ENCODE data around the gene ODF2L.

The ODF2L gene, protein sequence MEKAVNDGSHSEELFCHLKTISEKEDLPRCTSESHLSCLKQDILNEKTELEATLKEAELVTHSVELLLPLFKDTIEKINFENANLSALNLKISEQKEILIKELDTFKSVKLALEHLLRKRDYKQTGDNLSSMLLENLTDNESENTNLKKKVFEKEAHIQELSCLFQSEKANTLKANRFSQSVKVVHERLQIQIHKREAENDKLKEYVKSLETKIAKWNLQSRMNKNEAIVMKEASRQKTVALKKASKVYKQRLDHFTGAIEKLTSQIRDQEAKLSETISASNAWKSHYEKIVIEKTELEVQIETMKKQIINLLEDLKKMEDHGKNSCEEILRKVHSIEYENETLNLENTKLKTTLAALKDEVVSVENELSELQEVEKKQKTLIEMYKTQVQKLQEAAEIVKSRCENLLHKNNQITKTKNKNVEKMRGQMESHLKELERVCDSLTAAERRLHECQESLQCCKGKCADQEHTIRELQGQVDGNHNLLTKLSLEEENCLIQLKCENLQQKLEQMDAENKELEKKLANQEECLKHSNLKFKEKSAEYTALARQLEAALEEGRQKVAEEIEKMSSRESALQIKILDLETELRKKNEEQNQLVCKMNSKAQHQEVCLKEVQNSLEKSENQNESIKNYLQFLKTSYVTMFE

DNA sequence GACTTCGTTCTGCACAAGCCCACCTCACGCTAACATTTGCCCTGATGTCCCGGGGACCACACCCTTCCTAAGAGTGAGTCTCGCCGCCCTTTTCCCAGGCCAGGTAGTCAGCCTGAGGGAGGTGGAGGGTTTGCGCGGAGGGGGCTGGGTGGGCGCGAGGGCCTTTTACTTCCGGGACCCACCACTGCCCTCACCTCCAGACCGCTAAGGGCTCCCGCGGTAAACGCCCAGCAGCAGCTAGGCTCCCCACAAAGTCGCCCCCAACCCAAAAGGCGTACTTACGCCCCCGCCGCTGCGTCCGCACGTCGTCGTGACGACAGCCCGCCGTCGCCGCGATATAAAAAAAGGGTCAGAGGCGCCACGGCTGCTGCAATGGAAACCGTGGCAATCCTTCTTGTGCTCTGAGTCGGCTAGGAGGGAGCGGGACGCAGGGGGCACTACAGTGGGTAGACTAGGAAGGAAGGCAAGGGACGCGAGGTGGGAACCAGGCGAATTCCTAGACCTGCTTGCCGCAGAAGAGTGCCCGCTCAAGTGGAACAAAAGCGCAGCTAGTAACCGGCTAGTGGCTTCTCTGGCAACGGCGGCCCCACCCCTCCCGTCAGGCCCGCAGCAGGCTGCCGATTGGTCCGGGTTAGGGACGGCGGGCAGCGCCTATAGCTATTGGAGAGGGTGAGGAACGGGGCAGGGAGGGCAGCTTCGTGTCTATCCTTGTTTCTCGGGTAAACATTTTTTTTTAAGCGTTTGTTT is at the start of gene ODF2L:
TSS of gene ODF2L (minus strand) at position 573 of the 747 bp plus-strand sequence. CDS start 9,296 bp downstream, outside the sequence.
- DNase-seq, result peak; percentile 90

DNA sequence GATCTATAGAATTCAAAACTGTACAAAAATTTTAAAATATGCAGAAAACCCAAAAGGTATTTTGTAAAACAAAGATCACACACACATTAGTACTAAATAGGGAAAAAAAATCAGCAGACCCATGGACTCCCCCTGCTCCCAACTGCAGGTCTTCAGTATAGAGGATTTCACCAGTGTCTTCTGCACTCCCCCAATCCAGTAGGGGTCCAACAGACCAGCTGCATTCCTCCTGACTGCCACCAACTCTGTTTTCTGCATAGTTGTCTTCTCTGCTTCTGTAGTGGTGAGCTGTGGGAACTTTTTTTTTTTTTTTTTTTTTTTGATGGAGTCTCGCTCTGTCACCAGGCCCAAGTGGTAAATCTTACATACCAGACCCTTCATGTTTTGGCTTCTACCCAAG is 49.8 kb upstream of the ODF2L start:
- no peak for DNase-seq

DNA sequence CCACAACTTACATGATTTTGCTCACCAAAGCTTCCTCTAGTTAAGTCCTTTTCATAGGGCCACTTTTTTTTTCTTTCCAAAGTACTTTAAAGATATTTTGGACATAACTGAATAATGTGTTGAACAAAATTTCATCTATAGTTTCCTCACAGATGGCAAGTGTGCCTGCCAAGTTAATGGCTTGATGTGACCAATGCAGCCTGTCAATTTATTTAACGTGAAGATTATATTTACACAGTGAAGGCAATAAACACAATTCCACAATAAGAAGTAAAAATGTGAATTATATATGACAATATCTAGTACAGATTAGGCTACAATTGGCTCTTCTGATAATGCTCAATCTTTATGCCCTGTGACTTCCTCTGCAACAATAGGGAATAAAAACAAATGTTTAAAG is 45.9 kb upstream of the ODF2L start:
- no peak for DNase-seq

DNA sequence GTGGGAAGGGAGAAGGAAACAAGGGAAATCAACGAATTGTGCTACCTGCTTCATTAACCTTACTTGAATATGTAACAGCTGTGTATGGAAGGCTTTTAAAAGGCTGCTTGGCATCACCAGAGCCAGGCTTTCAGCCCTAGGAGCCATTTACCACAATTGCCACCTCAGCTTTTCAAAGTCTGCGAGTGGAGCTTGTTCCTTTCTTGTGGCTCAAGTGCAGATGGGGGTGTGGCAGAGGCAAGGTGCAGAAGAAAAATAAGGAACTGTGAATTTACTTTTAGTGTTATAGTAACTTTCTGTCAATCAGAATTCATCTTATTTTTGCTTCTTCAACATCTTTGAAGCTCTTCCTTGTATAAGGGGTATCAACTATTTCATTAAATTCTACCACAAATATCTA is 45.5 kb upstream of the ODF2L start:
- DNase-seq, result peak; percentile 28

DNA sequence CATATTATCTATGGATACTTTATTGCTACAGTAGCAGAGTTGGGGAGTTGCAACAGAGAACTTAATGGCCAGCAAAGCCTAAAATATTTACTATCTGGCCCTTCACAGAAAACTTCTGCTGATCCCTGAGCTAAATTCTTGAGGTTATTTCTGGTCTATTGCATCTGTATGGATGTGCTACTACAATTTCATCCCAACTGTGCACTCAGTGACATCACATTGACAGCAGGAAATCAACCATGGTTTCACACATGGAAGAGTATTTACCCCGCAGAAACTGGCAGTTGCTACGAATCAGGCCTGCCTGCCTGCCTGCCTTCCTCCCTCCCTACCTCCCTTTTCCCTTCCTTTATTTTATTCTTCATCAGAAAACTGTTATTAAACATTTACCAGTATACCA is 39.9 kb upstream of the ODF2L start:
- DNase-seq, result no peak

DNA sequence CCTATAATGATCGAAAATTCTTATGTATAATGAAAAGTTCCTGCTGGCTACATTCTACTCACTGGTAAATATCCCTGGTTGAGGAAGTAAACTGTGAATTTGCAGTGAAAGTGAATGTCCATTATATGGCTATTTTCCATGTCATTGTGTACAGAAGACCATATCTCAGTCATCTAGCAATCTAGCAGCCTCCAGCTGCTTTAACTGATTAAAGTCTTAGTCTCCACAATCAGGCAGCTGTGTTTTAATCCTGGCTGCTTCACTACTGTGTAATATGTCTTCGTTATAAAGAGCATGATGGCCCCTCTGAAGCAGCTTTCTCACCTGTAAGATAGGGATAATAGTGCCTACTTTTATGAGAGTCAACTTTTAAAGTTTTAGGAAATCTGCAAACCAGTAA is 39.2 kb upstream of the ODF2L start:
- DNase-seq, result no peak

DNA sequence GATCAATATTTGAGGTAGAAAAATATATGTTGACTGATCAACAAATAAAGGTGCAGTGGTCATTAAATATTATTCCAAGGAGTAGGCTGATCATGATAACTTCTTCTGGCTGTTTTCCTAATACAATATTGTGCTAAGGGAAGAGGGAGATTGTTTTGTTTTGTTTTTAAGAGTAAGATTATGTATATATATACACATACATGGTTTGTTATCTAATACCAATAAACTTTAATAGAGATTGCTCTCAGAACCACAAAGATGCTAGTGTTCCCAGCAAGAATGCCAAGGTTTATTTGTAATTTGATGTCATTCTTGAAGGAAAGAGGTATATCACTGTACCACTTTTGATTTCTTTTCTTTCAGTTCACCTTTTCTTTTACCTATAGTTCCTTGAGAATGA is 37.9 kb upstream of the ODF2L start:
- DNase-seq, result no peak

DNA sequence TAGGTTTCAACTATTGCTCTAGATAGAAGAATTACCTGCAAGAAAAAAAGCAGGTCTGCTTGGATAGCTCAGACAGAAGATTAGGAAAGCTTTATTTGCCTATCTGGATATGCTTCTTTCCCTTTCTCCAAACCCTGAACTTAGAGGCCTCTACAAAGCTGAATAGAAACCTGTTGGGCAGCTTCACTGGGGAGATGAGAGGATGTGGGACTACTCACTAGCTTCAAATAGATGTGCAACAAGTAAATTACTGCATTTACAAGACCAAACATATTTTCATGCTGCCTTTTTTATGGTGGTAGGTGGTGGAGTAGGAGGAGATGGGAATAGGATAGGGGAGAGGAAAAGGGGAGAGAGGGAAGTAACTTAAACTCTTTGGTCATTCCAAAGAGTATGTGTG is 34.3 kb upstream of the ODF2L start:
- no peak for DNase-seq

DNA sequence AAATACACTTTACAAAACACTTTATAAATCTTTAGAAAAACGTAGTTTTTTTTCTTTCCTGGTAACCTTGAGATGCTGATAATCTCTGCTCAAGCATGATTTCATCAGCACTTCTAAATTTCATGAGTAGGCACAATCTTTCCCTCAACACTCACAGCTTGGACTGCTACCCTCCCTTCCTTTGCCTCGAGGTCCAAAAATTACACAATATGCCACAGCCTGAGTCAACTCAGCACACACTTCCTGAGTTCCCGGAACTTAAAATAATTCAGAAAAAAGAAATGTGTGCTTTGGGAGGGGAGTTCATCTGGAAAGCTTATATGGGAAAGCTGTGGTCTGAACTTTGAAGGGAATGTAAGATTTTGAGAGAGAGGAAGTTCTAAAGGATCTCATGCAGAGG is 33.7 kb upstream of the ODF2L start:
- DNase-seq, result peak; percentile 3

DNA sequence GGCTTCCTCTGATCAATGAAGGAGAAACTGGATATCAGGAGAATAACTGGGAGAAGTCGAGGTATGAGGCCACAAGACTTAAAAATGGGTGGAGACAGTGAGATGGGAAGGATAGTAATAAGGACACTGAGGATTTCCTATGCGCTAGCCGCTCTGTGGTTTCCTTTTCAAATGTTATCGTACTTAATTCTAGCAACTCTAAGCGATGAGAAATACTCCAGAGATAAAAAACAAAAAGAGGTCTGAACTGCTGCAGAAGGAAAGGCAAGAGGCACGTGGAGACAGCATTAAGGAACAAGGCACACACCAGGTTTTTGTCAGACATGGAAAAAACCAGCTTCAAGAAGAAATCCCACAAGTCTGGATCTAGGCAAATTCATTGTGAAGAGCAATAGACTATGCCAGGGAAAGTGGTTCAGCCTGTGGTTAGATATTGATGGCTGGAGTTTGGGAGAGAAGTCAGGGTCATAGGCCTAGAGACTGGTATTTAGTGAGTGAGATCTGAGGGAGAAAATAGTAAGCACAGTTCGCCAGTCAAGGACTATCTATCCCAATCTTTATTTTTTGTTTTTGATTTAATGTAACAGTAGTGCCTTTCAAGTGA is 33.1 kb upstream of the ODF2L start:
- no peak for DNase-seq

DNA sequence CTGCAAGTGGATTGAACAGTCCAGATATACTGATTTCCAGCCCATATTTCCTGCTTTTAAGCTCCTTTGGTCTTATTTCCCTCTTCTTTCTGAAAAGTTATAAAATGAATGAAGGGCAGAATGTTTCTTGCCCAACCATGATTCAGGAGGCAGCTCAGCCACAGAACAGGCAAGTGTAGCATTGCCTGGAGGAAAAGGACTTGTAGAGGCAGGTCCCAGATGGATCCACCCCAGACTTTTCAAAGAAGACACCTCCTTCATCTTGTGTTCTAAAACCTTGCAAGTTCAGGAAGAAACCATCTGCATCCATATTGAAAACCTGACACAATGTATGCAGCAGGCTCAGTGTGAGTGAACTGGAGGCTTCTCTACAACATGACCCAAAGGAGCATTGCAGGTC is 27.8 kb upstream of the ODF2L start, which contains the start of gene CLCA2:
TSS of gene CLCA2 (plus strand) at position 299 of the 400 bp plus-strand sequence. CDS start at position 376, 77 bp downstream.
- no peak for DNase-seq

DNA sequence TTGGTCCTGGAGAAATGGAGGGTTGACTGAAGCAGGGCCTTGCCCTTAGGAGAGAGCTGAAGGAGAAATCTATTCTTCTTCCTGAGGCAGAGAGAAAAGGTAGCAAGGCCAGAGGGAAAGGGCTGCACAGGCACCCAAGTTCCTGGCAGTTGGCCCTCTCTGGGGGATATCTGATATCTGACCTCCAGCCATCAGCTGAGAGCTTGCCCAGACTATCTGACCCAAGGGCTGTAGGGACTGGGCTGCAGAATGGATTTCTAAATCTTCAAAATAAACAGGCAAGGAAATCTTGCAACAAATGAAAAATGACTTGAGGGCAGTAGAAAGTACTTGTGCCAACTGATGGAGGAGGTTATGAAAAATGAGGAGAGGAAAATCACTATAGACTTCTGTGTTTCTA is 27.4 kb upstream of the ODF2L start:
- no peak for DNase-seq

DNA sequence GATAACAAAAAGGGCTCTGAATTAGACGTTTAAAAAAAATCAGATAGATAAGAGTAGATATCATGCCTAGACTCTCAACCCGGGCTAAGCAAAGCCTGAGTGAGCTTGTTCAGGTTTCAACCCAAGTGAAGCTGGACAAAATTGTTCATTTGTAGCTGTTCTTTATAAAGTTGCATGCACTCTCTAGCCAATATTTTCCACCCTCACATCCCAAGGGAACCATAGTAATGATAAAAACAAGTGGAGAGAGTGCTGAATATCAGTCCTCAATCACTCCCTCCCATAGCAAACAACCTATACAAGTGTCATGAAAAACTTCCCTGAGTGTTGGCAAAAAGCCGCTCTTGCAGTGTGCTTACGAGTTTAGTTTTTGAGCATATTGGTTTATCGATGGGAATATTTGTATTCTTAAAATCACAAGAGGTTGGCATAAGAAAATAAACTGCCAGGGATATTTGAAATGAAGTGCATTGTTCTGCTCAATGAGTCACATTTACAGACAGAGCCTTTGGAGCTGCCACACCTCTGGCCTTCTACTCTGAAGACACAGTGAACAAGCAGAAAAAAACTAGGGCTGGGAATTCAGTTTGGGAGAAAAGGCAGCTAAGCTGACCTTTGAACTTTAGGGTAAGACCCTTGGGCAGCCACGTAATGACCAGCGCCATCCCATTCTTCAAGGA is 25.6 kb upstream of the ODF2L start:
- no peak for DNase-seq

DNA sequence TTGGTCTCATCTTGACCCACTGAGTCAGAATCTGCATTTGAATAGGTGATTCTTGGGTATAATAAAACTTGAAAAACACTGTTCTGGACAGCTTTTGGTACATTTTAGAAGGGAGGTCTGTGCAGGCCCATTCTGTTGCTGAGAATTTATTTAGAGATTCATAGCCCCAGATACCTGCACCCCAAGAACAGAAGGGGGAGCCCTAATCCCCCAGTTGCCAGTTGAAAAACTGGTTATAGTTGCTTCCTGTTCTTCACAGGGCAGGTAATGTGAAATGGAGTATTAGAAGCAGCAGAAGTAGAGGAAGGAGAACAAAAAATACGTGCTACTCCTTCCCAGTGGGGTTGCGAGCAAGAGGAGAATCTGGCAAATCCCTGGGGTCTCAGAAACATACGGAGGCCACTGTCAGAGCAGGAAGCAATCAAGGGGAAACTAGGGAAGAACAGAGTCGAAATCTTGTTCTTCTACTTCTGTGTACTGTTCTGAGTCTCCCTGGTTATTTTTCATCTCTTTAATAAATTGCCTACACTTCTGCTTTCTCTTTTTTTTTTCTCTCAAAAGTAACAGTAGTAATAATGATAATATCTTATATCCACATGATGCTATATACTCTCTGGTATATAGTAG is 23.3 kb upstream of the ODF2L start:
- DNase-seq, result peak; percentile 61

DNA sequence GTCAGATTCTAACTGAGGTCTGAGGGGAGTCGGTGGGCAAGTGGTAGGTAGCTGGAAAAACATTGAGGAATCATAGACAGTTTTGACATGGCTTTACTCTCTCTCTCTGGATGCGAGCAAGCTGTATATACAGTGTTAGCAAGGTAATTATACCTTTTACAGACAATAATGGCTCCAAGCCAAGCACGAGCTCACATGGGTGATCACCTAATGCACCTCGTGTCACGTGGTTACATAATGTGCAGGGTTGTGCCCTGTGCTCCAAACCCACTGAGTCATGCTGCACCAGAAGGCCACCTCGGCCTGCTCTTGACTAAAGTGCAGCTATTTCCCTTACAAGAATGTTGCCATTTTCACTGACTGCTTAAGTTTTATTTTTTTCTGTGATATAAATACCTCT is 20.2 kb upstream of the ODF2L start:
- no peak for DNase-seq

DNA sequence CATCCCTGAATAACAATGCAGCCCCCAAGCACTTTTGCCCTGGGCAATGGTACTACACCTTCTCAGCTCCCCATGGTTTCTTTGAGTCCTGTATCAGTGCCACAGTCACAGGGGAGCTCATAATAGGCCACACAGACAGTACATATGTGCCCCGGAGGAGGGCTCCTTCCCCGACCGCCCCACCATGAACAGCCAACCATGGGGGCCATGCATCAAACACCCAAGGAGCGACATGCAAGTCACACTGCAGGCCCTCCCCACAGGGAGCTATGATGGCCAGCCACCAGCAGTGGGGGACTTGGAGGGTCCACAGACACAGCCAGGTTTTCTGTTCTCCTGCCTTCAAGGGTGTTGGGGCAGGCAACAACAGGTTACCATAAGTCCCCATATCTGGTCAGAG is 14.8 kb upstream of the ODF2L start:
- no peak for DNase-seq

DNA sequence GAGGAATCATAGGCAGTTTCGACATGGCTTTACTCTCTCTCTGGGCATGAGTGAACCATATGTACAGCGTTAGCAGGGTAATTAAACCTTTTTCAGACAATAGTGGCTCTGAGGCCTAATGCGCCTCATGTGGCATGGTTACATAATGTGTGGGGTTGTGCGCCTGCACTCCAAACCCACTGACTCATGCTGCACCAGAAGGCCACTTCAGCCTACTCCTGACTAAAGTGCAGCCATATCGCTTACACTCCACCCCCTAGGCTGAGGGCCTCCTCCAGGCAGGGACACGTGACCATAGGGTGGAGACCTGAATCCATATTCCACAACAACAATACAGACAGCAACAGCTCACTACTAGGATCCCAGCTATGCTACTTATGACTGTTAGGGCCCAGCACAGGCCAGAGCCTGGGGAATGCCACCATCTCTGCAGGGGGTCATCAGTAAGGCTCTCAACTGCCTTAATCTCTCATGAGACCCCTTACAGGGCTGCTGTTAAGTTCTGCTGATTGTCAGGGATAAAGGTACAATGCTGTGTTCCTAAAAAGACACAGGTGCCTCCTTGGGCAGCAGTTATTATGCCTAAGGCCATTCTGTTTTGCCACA is 13.4 kb upstream of the ODF2L start:
- no peak for DNase-seq

DNA sequence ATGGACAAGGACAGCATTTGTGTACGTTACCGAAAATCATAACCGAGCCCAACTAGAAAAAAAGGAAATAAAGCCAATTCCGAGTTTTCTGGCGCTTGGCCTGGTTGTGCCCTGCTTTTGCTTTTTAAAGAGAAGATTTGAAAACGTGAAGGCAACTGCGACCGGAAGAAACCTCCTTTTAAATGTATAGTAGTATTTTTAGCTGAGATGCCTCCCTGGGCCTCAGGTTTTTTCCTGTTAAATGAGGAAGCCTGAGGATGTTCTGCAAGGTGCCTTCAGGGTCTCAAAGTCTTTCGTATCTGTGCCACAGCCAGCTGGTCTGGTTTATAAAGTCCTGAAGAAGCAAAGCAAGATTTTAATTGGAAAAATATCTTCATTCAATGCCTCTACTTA is 371 bp upstream of the ODF2L start:
- DNase-seq, result no peak

DNA sequence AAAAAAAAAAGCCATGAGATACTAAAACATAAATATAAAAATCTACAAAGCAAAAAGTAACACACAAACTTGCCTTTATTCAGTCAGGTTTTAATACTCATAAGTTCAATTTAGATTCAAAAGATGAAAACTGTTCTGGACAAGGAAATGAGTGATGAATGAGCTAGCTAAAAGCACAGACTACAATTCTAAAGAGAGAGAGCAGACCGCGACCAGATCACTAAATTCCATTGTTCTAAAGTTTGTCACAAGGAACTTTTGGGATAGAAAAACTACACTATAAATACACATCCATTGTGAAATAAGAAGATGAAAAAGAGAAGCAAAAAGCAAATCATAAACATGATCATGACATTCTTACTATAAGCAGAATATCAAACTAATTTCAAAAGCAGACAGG is 1.7 kb downstream of the ODF2L start:
- no peak for DNase-seq

DNA sequence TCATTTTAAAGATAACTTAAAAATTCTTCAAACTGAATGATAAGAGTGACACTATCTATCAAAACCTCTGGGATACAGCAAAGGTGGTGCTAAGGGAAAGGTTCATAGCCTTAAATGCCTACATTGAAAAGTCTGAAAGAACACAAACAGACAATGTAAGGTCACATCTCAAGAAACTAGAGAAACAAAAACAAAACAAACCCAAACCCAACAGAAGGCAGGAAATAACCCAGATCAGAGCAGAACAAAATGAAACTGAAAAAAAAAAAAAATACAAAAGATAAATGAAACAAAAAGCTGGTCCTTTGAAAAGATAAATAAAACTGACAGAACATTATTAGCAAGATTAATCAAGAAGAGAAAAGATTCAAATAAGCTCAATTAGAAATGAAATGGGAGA is 6.8 kb downstream of the ODF2L start:
- peak; percentile 49 for DNase-seq

DNA sequence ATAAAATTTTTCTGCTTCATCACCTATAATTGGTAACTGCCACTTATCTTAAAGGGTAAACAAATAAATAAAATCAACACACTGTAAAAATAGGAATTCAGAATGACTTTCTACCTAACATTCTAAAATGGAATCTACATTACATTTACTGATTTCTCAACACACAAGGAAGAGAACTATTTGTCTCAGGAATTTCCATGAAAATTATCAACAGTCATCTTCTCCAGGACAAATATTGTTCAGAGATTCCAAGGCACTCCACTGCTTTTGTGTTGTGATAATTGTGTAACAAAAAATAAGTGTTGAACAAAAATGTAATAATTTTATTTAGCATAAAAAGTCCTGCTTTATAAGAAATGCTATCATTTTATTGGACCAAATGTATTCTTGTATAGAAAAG is 7.3 kb downstream of the ODF2L start:
- DNase-seq, result no peak
